Subcutaneous adipose tissue (tissue), 4 donors: Measurements from ENCODE around the gene D2HGDH. TPM values are rescaled to one million over a fixed set of nuclear protein-coding genes. Genes with fewer than 3 reads are reported as not detected.

Source experiments
- CTCF ChIP-seq: fragments of 450-650 bp; IDR thresholded peaks from one replicate; pipeline ENCODE4 v1.5.1; 2016; ENCODE audit warnings: low read depth, mild to moderate bottlenecking, control low read depth, antibody characterized with exemption, moderate library complexity
- total RNA-seq, 4 donors: library from RNA; depleted of rRNA; stranded (reverse); fragments of >200 nt; gene quantifications; one replicate each; pipeline ENCODE4 v1.1.0, GENCODE V29; 2016

Gene D2HGDH
- total RNA-seq, 4 donors from 2014 or later: 12.1 to 44.3 (median 13.4) TPM

- TF ChIP-seq CTCF: no peak
Measured at GRCh38 chr2:241774419-241775222, 40.2 kb downstream of the D2HGDH start.

- no peak for TF ChIP-seq CTCF
Measured at GRCh38 chr2:241775223-241776177, 41.1 kb downstream of the D2HGDH start.

- TF ChIP-seq CTCF: no peak
Measured at GRCh38 chr2:241776336-241777169, 42.1 kb downstream of the D2HGDH start, which contains the start of gene GAL3ST2. Gene GAL3ST2, plus strand, starts transcription at chr2:241776822. Its CDS starts 134 bp downstream, at chr2:241776956.

GRCh38 chr2:241777170-241777685 is 42.8 kb downstream of the D2HGDH start:
- TF ChIP-seq CTCF: no peak

GRCh38 chr2:241777686-241778627 is 43.5 kb downstream of the D2HGDH start:
- no peak for TF ChIP-seq CTCF

- TF ChIP-seq CTCF: no peak
Measured at GRCh38 chr2:241780939-241781569, 46.6 kb downstream of the D2HGDH start.
